ENCODE data around the gene SLC35F6. TPM values are rescaled to one million over a fixed set of nuclear protein-coding genes. Genes with fewer than 3 reads are reported as not detected.

SLC35F6 gene
- total and polyA plus RNA-seq, 9 of the 15 experiments (the other 6 are each of a cell fraction or from before 2014, with no cell fraction given): 11.9 to 47.3 (median 22.5) TPM

DNA sequence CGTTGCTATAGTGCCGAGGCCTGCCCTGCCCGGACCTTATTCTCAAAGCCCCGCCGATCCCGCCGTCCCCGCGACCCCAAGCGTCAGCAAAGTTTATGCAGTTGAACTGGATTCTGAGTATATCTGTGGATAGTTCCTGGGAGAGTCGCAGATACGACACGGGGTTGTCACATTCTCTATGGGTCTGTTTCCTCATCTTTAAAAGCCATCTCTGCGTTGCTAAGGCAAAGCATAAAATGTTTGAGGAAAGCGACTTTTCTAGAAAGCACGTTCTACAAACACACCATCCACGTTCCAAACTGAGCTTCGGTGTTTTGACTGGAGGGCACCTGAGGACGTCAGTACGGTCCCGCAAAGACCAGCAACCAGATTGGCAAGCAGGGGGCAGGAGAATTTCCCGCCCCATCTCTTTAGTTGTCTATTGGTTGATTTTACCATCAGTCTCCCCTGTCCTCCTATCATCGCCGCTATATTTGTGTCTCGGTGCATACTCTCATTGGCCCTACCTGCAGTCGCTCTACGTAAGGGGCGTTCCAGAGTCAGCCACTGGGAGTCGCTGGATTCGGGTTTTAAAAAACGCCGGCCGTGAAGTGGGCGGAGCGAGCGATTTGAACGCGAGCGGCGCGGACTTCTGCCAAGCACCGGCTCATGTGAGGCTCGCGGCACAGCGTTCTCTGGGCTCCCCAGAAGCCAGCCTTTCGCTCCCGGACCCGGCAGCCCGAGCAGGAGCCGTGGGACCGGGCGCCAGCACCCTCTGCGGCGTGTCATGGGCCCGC, 21.5 kb downstream of the SLC35F6 start, which contains the start of gene CENPA (continued):
- TF ChIP-seq, protein P1, sequence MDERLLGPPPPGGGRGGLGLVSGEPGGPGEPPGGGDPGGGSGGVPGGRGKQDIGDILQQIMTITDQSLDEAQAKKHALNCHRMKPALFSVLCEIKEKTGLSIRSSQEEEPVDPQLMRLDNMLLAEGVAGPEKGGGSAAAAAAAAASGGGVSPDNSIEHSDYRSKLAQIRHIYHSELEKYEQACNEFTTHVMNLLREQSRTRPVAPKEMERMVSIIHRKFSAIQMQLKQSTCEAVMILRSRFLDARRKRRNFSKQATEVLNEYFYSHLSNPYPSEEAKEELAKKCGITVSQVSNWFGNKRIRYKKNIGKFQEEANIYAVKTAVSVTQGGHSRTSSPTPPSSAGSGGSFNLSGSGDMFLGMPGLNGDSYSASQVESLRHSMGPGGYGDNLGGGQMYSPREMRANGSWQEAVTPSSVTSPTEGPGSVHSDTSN (CRISPR knock-in tag; IDR thresholded peaks at IDR 0.05; ENCODE audit: low read depth): peak; percentile 98
- TF ChIP-seq, protein P1 (tag; conservative IDR thresholded peaks at IDR 0.05; ENCODE audit: low read depth): peak; percentile 100
- no peak; a peak in 1 of 4 replicates for TF ChIP-seq TBL1XR1 (IDR thresholded peaks at IDR 0.05; ENCODE audit: low read length in 2 of 2)
- no peak; the same call in 1 of the 2 replicates for TF ChIP-seq ZNF830 (CRISPR knock-in tag; IDR thresholded peaks at IDR 0.05)
- no peak for TF ChIP-seq NR2C2 (CRISPR knock-in tag; IDR thresholded peaks at IDR 0.05)
- TF ChIP-seq NR2C2 (tag; IDR thresholded peaks at IDR 0.05): peak; percentile 57
- TF ChIP-seq FOXM1 (IDR thresholded peaks at IDR 0.05; ENCODE audit: low read depth): peak; percentile 100
- peak; percentile 100 for TF ChIP-seq FOXM1 (CRISPR knock-in tag; IDR thresholded peaks at IDR 0.05; ENCODE audit: low read depth)
- TF ChIP-seq, protein P2, sequence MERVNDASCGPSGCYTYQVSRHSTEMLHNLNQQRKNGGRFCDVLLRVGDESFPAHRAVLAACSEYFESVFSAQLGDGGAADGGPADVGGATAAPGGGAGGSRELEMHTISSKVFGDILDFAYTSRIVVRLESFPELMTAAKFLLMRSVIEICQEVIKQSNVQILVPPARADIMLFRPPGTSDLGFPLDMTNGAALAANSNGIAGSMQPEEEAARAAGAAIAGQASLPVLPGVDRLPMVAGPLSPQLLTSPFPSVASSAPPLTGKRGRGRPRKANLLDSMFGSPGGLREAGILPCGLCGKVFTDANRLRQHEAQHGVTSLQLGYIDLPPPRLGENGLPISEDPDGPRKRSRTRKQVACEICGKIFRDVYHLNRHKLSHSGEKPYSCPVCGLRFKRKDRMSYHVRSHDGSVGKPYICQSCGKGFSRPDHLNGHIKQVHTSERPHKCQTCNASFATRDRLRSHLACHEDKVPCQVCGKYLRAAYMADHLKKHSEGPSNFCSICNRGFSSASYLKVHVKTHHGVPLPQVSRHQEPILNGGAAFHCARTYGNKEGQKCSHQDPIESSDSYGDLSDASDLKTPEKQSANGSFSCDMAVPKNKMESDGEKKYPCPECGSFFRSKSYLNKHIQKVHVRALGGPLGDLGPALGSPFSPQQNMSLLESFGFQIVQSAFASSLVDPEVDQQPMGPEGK (CRISPR knock-in tag; IDR thresholded peaks at IDR 0.05; ENCODE audit: borderline replicate concordance): no peak
- TF ChIP-seq, protein P3, sequence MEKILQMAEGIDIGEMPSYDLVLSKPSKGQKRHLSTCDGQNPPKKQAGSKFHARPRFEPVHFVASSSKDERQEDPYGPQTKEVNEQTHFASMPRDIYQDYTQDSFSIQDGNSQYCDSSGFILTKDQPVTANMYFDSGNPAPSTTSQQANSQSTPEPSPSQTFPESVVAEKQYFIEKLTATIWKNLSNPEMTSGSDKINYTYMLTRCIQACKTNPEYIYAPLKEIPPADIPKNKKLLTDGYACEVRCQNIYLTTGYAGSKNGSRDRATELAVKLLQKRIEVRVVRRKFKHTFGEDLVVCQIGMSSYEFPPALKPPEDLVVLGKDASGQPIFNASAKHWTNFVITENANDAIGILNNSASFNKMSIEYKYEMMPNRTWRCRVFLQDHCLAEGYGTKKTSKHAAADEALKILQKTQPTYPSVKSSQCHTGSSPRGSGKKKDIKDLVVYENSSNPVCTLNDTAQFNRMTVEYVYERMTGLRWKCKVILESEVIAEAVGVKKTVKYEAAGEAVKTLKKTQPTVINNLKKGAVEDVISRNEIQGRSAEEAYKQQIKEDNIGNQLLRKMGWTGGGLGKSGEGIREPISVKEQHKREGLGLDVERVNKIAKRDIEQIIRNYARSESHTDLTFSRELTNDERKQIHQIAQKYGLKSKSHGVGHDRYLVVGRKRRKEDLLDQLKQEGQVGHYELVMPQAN (IDR thresholded peaks at IDR 0.05; ENCODE audit: borderline replicate concordance): no peak
- TF ChIP-seq HNRNPH1 (optimal IDR thresholded peaks at IDR 0.05; ENCODE audit: low read depth, low read length): no peak
- TF ChIP-seq ARHGAP35 (IDR thresholded peaks at IDR 0.05; ENCODE audit: partially characterized antibody): no peak
- TF ChIP-seq, protein P4, sequence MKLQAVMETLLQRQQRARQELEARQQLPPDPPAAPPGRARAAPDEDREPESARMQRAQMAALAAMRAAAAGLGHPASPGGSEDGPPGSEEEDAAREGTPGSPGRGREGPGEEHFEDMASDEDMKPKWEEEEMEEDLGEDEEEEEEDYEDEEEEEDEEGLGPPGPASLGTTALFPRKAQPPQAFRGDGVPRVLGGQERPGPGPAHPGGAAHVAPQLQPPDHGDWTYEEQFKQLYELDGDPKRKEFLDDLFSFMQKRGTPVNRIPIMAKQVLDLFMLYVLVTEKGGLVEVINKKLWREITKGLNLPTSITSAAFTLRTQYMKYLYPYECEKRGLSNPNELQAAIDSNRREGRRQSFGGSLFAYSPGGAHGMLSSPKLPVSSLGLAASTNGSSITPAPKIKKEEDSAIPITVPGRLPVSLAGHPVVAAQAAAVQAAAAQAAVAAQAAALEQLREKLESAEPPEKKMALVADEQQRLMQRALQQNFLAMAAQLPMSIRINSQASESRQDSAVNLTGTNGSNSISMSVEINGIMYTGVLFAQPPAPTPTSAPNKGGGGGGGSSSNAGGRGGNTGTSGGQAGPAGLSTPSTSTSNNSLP (IDR thresholded peaks at IDR 0.05; ENCODE audit: borderline replicate concordance, low read depth, low read length): peak; percentile 81; the same call in 1 of the 2 replicates
- TF ChIP-seq JUN (IDR thresholded peaks at IDR 0.05; ENCODE audit: borderline replicate concordance, low read depth, low read length): 0 out of 2 replicates have a peak, but pooled peaks have one; percentile 5
- TF ChIP-seq JUN (CRISPR knock-in tag; IDR thresholded peaks at IDR 0.05; ENCODE audit: borderline replicate concordance): no peak
- peak; percentile 83 for TF ChIP-seq POLR2H (tag; IDR thresholded peaks at IDR 0.05; ENCODE audit: low read depth)
- TF ChIP-seq ZNF384 (IDR thresholded peaks at IDR 0.05; ENCODE audit: low read depth, low read length): peak; percentile 84

All from K562 (cell line).